GM19324 (cell line): ENCODE data around the gene ATP12A.

Experiments used
- ATAC-seq: cut with Tn5 transposase; IDR thresholded peaks from one replicate; pipeline ENCODE4 v1.9.1; 2021; ENCODE audit warnings: mild to moderate bottlenecking, moderate library complexity; ENCODE audit not compliant: unreplicated experiment, low FRiP score

Gene ATP12A

GRCh38 chr13:24662195-24663088, 17.8 kb upstream of the ATP12A start:
- ATAC-seq: no peak

- no peak for ATAC-seq
Measured at GRCh38 chr13:24663089-24663395, 17.2 kb upstream of the ATP12A start.

DNA sequence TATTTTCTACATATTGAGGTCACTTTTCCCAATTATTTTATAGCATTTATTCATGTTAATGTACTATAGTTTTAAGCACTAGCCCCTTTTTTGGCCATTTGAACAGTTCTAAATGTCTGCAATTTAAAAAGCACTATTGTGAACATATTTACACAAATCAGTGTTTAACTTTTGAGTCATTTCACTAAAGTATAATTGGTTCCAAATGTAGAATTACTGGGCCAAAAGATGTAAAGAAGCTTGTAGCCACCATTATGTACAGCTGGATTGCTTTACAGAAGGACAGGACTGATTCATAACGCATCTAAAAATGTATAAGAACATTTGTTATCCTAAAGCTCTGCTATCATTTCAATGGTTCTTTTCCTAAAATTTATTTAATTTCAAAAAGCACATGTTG, 16.6 kb upstream of the ATP12A start:
- no peak for ATAC-seq

DNA sequence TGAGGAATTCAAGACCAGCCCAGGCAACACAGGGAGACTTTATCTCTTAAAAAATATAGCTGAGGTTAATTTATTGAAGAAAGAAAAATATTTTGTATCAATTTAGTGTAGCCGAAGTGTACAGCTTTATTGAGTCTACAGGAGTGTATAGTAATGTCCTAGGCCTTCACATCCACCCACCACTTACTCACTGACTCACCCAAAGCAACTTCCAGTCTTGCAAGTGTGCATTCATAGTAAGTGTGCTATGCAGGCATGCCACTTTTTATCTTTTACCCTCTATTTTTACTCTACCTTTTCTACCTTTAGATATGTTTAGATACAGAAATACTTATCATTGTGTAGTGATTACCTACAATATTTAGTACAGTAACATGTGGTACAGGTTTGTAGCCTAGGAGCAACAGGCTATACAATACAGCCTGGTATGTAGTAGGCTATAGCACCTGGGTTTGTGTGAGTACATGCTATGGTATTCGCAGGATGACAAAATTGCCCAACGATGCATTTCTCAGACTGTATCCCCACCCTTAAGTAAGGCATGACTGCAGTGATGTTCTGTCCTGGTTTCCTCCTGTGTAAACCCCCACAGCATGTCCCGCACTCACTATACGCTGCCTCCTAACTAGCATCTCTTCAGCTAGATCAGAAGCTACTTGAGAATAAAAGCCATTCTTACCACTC, 15.3 kb upstream of the ATP12A start:
- ATAC-seq: no peak

DNA sequence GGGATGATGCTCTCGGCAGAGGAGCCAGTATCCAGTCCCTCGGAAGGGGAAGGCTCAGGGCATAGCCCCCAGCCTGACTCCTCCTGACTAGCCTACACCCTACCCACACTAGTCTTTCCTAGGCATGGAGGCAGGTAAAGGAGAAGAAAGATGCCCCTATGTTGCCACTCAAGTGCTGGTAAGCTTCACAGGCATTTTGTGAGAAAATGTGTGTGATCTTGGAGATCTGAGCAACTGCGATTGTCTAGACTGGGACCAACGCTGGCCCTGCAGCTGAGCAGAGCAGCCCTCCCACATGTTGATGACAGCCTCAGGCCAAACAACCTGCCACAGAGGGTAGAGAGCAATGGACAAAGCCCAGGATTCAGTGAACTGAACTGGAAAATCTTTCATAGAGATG, 11.7 kb upstream of the ATP12A start:
- ATAC-seq: no peak

DNA sequence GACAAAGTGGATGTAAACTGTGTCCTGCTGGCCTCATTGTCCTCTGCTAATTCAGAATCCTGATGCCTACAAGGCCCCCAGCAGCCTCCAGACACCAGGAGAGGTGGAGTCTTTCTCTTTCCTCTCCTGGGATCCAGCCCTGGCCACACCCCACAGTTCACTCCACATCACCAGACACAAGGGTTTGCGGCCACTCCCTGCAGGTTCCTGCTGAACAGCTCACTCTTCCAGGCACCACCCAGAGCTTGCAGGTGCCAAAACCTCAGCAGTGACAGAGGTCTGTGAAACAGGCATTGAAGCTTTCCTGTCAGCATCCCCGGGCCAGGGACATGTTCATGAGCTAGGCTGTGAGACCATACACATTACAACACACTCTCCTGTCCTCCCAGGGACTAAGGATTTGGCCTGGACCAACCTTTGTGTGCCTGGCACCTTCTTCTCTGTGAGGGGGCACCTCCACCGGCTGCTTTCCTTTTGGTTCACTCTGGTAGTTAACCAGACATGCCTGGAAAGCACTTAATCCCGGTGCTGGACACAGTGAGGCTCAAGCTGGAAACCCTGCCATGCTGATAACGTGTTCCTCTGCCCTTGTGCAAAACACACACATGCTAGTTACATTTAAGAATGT, 11.1 kb upstream of the ATP12A start:
- no peak for ATAC-seq

GRCh38 chr13:24670174-24670573, 10.0 kb upstream of the ATP12A start:
- no peak for ATAC-seq

- no peak for ATAC-seq
Measured at GRCh38 chr13:24670961-24671381, 9.2 kb upstream of the ATP12A start.

DNA sequence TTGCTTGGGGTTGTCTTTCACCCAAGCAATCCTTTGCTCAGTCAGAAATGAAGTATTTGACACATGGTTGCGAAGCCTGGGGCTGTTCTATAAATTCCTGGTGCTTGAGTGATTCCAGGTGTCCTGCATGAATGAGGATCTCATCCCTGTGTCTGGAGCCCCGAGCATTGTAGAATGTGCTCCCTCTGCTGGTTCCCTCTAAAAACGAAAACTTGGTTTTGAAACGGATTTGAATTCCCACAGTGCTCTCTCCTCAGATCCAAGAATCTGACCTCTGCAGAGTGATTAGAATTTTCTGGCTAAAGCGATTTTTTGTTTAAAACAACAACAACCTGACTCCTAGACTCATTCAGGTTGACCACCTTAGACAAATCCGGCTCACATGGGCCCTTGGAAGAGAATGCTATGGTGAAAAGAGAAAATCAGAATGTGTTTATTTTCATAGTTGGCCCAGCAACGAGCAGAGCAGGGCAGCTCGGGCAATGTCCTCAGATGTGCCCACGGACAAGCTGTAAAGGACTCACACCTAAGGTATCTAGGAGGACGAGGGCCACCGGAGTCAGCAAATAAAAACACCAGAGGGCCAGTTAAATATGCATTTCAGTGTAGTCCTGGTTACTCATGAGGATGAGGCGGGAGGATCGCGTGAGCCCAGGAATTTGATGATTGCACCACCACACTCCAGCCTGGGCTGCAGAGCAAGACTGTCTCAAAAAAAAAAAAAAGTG, 8.7 kb upstream of the ATP12A start:
- no peak for ATAC-seq

GRCh38 chr13:24672141-24673132, 7.8 kb upstream of the ATP12A start:
- no peak for ATAC-seq

- ATAC-seq: no peak
Measured at GRCh38 chr13:24675806-24676570, 4.2 kb upstream of the ATP12A start.

GRCh38 chr13:24678151-24678550, 2.1 kb upstream of the ATP12A start:
- ATAC-seq: no peak

- ATAC-seq: no peak
Measured at GRCh38 chr13:24679686-24680085, 522 bp upstream of the ATP12A start.

GRCh38 chr13:24680921-24681604, 855 bp downstream of the ATP12A start:
- no peak for ATAC-seq

- no peak for ATAC-seq
Measured at GRCh38 chr13:24681930-24682329, 1.7 kb downstream of the ATP12A start.

GRCh38 chr13:24682353-24682752, 2.1 kb downstream of the ATP12A start:
- no peak for ATAC-seq

- no peak for ATAC-seq
Measured at GRCh38 chr13:24683351-24683750, 3.1 kb downstream of the ATP12A start.

DNA sequence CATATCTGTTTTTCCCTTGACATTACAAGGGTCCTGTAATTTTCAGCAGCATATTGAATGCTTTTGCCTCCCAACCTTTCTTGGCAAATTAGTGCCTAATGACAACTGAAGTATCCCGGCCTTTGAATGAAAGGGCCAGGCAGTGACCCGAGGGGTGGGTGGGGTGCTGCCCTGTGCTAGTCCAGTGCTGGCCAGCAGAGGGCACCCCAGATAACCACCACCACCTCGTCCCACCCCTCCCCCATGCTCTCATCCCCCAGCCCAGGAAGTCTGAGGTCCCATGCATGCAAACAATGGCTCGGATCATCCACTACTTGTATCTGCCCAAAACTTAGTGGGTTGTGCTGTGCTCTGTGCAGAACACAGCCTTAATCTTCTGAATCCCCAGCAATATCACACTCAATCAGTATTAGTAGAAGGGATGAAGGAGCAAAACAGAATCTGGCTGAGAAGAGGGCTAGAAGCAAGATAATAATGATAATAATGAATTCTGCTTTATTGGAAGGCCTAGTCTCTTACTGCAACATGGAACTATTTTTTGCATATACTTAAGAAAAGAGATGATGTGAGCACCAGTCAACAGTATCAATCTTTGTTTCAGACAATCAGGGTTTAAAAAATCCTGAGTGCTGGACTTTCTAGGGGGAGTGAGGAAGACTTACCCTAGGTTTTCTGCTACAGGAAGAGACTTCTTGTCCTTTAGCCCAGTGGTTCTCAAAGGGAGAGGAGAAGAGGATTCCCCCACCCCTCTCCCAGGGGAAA, 3.8 kb downstream of the ATP12A start:
- no peak for ATAC-seq
